Right lobe of liver (tissue), 6 donors: ENCODE measurements around the gene KDM1B. TPM values are rescaled to one million over a fixed set of nuclear protein-coding genes. Genes with fewer than 3 reads are reported as not detected.

Experiments
- ATAC-seq, 4 donors: fragments of 200-7000 bp; cut with Tn5 transposase; one replicate each; pipeline ENCODE4 v1.9.1; 2020; ENCODE audit warnings: mild to moderate bottlenecking in 4 of 4, moderate library complexity in 4 of 4
- DNase-seq, 3 donors: peaks; one replicate each; pipeline ENCODE4 v3.0.0-alpha.2; 2020
- H3K27ac ChIP-seq, 3 donors: fragments of 200-600 bp; one replicate each; pipeline ENCODE4 v1.8.0; 2022
- H3K27me3 ChIP-seq, 2 donors: fragments of 200-600 bp; one replicate each; pipeline ENCODE4 v1.8.0; 2022
- H3K36me3 ChIP-seq, 4 donors: fragments of 200-600 bp; sonication (generic) in 1 of 4; one replicate each; pipeline versions ENCODE4 v1.5.1 to v1.8.0; 2017 to 2022; ENCODE audit warnings: control low read depth in 1 of 4
- H3K4me1 ChIP-seq, 4 donors: fragments of 200-600 bp; sonication (generic) in 1 of 4; one replicate each; pipeline versions ENCODE4 v1.5.1 to v1.8.0; 2017 to 2022; ENCODE audit warnings: control low read depth in 1 of 4
- H3K4me3 ChIP-seq, 3 donors: fragments of 200-600 bp; one replicate each; pipeline ENCODE4 v1.8.0; 2022
- H3K9me3 ChIP-seq, 4 donors: fragments of 200-600 bp; sonication (generic) in 1 of 4; one replicate each; pipeline versions ENCODE4 v1.5.1 to v1.8.0; 2017 to 2022; ENCODE audit warnings: control low read depth in 1 of 4
- CTCF ChIP-seq, 4 donors: fragments of 200-600 bp in 3 of 4; fragments of 450-650 bp in 1 of 4; IDR thresholded peaks; one replicate each; pipeline versions ENCODE4 v1.5.1 to v1.8.0; 2016 to 2022; ENCODE audit warnings: antibody characterized with exemption in 4 of 4, mild to moderate bottlenecking in 2 of 4
- POLR2A ChIP-seq: fragments of 450-650 bp; IDR thresholded peaks from one replicate; pipeline ENCODE4 v1.6.1; 2017; ENCODE audit warnings: antibody characterized with exemption, mild to moderate bottlenecking
- WGBS: methylation state at CpG from one replicate; pipeline ENCODE4 v1.1.6; 2018; ENCODE audit warnings: low coverage, low lambda C conversion rate; ENCODE audit not compliant: insufficient coverage; ENCODE audit errors: missing lambda C conversion rate; 5-methylcytosine and 5-hydroxymethylcytosine counted together
- intact Hi-C, 2 donors: fragments of 100-400 bp; cut with DNase I; formaldehyde crosslinking; loops; one replicate each; pipeline versions ENCODE4 v1.11.2 to v1.14.1; 2022
- total RNA-seq, 6 experiments: library from RNA; depleted of rRNA in 2 of 6; stranded (reverse); fragments of >200 nt in 2 of 6; fragmentation: NEBNext Ultra II Directional in 3 of 6; extraction: Animal tissue kit (Norgen Biotek cat#: 25700) in 3 of 6; gene quantifications; one replicate each; pipeline versions ENCODE4 v1.1.0 to v1.2.4, GENCODE V29; 2016 to 2023
- donor health status: DM: no; HTN: yes; CAD: no.
- donor health status: DM: no; HTN: no; CAD: no.
- donor health status: DM: no; HTN: no; CAD: no.
- donor health status: DM: no; HTN: yes; CAD: no.
- donor health status: DM: no; HTN: yes; CAD: no.

Gene KDM1B
- total RNA-seq, 6 experiments from 2014 or later: 5.0 to 12.1 (median 9.3) TPM

- DNase-seq (no peak), ATAC-seq (peak; percentile 45 to 61 (median 54))
- Histone ChIP-seq H3K4me1 (peaks cover 0 to 8% (median 0%) of the 10 kb centered on the region in 4 donors), H3K36me3 (peaks cover 15 to 72% (median 23%) of the 10 kb centered on the region in 4 donors), H3K9me3 (no peaks in the 10 kb centered on the region), H3K27me3 (no peaks in the 10 kb centered on the region), H3K4me3 (no peak overlapping the region), H3K27ac (no peak overlapping the region)
- 54% methylated on average over 10 of the region's 10 CpGs for WGBS
- intact Hi-C loops: no loop called here
- TF ChIP-seq CTCF (IDR thresholded peaks at IDR 0.05) (no peak), POLR2A (no peak)
Measured at GRCh38 chr6:18136260-18136659, 19.0 kb upstream of the KDM1B start.

- no peaks in the 10 kb centered on the region for H3K27me3 ChIP-seq
- DNase-seq (no peak), ATAC-seq (no peak)
- peaks cover 0 to 8% (median 0%) of the 10 kb centered on the region in 4 donors for H3K4me1 ChIP-seq
- H3K36me3 ChIP-seq: peaks cover 9 to 73% (median 27%) of the 10 kb centered on the region in 4 donors
- WGBS: 94% methylated on average over 5 of the region's 5 CpGs
- TF ChIP-seq POLR2A (no peak), CTCF (IDR thresholded peaks at IDR 0.05) (no peak)
- H3K27ac ChIP-seq: no peak overlapping the region
- no peaks in the 10 kb centered on the region for H3K9me3 ChIP-seq
- no peak overlapping the region for H3K4me3 ChIP-seq
- intact Hi-C loops: no loop called here
Measured at GRCh38 chr6:18138906-18139305, 16.3 kb upstream of the KDM1B start.

- no peak for ATAC-seq
- intact Hi-C loops: no loop called here
- DNase-seq: no peak
- Histone ChIP-seq H3K9me3 (no peaks in the 10 kb centered on the region), H3K4me3 (no peak overlapping the region), H3K36me3 (peaks cover 9 to 70% (median 24%) of the 10 kb centered on the region in 4 donors), H3K27ac (no peak overlapping the region), H3K4me1 (peaks cover 0 to 8% (median 0%) of the 10 kb centered on the region in 4 donors), H3K27me3 (no peaks in the 10 kb centered on the region)
- WGBS: 87% methylated on average over 5 of the region's 6 CpGs
- TF ChIP-seq CTCF (IDR thresholded peaks at IDR 0.05) (no peak), POLR2A (no peak)
Measured at GRCh38 chr6:18139935-18140621, 15.1 kb upstream of the KDM1B start.

- Histone ChIP-seq H3K9me3 (no peaks in the 10 kb centered on the region), H3K27ac (no peak overlapping the region), H3K4me3 (no peak overlapping the region), H3K27me3 (no peaks in the 10 kb centered on the region), H3K4me1 (peaks cover 0 to 12% (median 0%) of the 10 kb centered on the region in 4 donors), H3K36me3 (peaks cover 9 to 76% (median 23%) of the 10 kb centered on the region in 4 donors)
- WGBS: 91% methylated on average over 10 of the region's 13 CpGs
- intact Hi-C loops: no loop called here
- no peak for DNase-seq
- no peak for ATAC-seq
- no peak for TF ChIP-seq CTCF (IDR thresholded peaks at IDR 0.05)
- TF ChIP-seq POLR2A: no peak
Measured at GRCh38 chr6:18141805-18142590, 13.2 kb upstream of the KDM1B start.
